DMS153 treated with DMSO at 0.1 percent for 48 hours (cell line): ENCODE measurements around the gene TPRG1L.

Experiments used
- DNase-seq: peaks from one replicate; lab custom pipeline; 2025; ENCODE audit not compliant: unreplicated experiment; lab: John Stamatoyannopoulos, UW

TPRG1L gene

DNA sequence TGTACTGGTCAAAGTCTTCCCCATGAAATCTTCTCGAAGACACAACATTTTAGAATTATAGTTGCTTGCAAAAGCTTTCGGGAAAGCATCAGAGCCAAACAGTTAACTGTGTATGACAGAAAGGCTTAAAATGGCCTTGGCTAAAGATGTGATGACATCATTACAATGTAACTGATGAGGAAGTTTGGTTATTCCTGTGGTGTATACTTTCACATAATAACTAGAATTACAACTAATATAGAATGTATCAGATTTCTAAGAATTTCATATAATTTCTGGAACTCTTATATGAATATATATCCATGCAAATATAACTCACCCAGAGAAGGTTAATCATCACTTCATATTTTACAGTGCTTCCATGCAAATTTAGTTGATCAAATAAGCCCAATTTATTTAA lies 35.9 kb downstream of the TPRG1L start:
- DNase-seq, result no peak

DNA sequence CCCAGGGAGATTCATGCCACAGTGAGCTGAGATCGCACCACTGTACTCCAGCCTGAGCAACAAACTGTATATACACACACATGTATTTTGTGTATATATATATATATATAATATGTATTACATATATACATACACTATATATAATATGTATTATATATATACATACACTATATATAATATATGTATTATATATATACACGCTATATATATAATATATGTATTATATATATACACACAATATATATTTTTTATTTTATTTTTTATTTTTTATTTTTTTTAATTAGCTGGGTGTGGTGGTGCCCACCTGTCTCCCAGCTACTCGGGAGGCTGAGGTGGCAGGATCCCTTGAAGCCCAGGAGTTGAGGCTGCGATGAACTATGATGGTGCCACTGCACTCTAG lies 36.8 kb downstream of the TPRG1L start:
- DNase-seq, result no peak

DNA sequence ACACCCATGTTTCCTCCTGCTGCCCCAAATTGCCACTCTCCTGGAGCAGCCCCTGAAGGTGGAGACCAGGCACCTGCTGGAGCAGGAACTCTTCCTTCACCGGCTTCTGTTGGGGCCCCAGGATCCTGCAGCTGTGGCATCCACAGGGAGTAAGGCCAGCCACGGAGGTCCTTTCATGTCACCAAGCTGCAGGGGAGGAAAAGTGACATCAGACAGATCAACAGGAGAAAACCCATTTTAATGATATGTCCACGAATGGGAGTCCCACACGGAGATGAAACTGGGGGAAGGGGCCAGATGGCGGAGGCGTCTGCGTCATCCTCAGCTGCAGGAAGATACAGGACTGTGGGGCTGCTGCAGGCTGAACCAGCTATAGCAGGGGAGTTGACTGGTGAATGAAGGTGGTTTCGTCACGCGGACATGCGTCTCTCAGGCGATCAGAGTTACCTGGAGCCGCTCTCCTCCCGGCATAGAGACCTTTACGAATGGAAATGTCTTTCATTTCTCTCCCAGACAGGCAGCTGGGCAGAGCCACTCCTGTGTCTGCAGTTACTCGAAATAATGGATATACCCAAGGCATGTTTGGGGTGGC lies 37.4 kb downstream of the TPRG1L start:
- no peak for DNase-seq

DNA sequence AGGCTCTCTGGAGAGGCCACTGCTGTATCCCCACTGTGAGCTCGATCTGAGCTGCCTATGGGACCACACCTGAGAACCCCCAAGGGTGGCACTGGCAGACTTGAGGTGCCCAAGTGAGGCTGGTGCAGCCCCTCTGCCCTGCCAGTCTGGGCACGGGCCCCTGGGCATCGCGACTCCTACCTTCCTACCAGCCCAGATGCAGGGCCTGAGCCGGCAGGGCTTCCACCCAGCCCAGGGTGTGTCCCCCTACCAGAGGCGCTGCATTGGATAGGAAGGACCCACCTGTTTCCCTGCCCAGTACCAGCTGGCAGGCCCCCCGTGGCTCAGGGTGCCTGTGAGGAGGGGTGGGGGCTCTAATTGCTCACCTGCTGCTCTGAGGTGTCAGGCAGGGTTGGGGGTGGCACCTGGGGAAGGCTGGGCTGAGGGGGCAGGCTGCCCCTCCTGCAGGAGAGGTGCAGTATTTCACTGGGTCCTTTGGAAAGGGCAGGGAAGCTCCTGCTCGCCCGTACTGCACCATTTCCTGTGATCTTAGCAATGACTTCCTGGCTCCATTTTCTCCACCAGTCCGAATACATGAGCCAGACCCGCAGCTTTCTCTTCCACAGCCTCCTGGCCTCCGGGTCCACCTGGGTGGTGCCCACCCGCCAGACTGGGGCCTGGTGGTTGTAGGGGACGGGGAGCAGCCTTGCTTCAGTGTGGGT lies 39.3 kb downstream of the TPRG1L start:
- no peak for DNase-seq

DNA sequence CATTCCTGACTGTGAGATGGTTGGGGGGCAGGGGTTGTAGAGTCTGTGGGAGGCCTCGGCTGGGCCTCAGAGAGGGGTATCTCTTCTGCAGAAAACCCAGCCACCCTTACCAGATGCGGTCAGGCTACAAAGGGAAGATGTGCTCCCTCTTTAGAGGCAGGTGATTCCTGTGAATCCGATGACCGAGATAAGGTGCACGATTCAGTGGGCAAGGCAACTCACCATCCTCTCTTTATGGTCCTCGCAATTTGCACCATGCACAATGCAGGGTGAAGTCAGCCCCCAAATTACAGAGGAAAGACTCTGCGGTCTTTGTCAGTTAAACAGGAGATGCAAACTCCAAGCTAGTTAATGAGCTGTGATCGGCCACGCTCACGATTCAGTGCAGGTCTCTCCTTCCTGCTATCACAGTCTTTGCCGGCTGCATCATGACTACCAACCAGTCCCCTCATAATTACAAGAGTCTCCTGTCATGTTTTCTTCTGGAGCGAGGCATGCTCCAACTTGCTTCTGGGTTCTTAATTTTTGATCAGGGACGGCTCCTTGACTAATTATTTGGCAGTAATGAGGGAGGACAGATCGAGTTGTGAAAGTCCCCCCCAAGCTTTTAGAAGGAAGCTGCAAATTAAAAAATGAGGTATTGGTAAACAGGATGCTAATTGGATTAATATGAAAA lies 40.0 kb downstream of the TPRG1L start:
- DNase-seq, result no peak

DNA sequence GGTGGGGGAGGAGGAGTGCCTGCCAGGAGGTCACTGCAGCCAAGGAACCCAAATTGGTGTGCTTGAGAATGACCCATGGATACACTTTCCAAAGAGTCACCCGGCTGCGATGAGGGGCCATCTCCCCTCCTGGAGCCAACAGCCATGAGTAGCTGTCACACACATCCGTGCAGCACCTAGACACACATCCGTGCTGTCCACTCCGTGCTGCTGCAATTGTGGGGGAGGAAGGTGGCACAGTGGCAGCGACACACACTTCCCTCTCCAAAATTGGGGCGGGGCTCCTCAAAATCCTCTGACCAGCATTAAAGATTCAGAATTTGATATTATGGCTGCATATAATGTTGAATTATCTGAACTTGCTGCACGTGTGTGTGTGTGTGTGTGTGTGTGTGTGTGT lies 43.3 kb downstream of the TPRG1L start:
- no peak for DNase-seq

DNA sequence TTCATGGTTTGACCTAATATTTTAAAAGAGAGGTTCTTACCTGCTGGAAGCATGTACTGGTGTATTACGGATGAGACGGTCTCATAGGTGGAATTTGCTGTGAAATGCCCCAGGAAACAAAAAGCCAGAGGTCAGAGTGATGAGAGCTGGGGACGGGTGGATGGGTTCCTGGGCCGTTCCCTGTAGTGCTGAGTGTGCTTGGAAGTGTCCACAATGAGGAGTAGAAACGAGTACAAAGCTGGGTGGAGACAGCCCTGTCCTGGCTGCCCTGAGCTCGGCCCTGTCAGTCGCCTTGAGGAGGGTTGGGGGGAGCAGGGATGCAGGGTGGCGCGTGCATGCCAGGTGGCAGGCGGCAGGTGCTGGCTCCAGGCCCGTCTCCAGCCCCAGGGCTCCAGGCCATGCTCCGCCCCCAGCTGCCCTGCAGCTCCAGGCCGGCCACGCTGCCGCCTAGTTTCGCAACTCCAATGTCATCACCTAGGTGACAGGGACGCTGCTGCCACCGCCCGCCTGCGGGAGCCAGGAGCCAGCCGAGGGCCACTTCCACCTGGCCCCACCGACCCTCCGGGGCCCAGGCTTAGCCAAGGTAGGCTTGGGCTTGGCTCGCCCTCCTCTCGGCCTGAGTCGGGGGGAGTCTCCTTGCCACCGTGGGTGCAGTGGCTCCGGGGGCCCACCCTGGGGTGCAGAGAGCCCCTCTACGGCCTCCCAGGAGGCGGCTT lies 43.9 kb downstream of the TPRG1L start:
- peak; percentile 93 for DNase-seq

DNA sequence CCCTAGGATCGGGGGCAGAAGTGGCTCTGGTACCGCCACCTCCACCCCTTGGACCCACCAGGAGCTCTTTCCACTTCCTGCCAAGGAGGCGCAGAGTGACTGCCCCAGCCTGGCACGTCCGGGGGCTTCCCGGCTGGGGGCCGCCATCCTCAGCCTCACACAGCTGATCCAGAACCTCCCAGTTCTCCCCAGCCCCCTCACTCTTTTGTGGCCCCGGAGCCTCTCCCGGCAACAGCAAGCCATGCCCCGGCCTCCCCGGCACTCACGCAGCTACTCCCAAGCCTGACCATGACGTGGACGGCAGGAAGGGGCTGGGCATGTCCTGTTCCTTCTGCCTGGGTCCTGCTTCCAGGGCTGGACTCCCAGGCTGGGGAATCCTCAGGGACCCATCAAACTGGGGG lies 44.6 kb downstream of the TPRG1L start:
- no peak for DNase-seq

DNA sequence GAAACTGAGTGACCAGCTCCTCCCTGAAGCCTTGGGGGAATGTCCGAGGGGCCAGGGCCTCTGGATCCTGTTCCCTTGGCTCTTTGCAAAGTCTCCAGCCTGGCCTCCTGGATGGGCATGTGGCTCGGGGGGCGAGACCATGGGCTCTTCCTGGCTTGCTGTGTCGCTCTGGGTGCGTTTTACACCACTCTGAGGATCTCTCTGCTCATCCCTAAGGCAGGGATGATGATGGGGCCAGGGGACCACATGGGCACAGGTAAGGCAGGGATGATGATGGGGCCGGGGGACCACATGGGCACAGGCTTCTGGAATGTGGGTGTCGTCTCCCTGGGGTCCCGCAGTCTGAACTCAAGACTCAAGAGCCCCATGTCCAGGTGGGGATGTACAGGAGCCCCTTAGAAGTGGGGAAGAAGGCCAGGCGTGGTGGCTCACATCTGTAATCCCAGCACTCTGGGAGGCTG lies 45.2 kb downstream of the TPRG1L start:
- no peak for DNase-seq

DNA sequence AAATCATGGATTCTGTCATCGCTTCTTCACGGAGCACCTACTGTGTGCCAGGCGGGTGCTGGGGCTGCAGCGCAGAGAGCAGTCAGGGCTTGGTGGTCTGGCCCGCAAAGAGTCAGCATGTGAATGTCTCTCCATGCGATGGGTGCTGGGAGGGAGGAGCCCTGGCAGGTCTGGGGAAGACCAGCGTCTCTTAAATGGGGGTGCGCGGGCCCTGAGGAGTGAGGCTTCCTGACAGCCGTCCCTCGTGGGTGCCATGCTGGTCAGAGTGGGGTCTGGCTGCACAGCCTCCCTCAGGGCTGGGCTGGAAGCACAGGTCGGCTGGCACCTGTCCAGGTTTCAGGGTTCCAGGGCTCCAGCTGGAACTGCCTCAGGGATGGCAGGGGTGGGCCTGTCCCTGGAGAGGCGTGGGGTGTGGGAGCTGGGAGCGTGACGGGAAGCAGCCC lies 46.0 kb downstream of the TPRG1L start:
- no peak for DNase-seq

DNA sequence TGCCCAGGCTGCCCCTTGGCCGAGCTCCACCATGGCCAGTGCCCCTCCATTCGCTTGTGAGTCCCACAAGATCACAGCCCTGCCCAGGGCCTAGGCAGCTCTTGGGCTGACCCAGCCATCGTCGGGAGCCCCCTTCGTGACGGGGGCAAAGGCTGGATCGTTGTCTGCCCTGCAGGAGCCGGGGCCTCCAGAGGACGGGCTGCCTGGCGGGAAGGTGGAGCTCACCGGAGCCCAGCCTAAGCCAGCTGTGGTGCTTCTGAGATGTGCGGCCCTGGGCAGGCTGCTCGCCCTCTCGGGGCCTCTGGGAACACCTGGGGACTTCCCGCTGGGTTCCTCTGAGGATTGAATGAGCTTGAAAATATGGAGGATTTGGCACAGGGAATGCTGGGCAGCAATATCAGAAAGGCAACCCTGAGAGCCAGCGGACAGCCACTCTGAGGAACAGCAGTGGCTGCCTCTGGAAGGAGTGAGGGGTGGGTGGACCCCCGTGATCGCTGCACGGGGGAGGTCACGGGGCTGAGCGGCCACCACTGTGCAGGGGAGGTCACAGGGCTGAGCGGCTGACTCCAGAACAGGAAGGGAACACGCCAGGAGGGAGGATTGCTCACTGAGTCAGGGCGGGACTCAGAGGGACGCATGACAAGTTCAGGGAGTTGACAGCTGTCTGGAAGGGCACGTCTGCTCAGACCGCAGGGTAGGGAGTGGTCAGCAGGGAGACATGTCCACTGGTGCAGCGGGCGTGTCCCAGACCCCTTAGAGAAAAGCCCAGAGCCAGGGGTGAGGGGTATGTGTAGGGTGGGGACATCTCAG lies 46.8 kb downstream of the TPRG1L start:
- no peak for DNase-seq

DNA sequence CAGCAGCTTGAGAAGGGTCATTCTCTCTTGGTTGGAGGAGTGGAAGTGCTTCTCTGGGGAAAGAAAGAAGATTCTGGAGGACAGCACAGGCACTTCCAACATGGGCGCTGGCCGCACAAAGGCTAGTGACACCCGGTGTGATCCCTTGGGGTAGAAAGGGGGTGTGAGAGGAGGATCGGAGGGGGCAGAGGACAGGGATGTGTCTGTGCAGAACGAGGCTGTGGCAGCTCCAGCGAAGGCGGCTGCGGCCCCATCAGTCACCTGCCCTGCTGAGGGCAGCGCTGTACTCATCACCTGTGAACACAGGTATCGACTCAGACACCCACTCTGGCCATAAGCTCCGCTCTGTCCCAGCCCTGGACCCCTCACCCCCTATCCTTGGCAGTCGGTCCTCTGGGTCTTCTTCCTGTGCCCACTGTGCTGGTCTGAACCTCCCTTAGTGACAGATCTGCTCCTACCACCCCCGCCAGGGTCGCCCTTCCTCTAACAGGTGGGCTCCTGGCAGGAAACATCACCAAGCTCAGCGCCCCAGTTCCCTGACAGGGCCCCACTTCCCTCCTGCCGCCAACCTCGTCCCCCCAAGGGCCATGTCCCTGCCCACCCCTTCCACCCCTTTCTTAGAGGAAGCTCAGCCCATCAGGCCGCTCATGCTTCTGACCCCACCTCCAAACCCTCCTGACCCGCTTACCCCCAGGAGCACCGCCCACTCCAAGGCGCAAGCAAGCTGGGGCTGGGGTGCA lies 47.6 kb downstream of the TPRG1L start:
- DNase-seq, result no peak

DNA sequence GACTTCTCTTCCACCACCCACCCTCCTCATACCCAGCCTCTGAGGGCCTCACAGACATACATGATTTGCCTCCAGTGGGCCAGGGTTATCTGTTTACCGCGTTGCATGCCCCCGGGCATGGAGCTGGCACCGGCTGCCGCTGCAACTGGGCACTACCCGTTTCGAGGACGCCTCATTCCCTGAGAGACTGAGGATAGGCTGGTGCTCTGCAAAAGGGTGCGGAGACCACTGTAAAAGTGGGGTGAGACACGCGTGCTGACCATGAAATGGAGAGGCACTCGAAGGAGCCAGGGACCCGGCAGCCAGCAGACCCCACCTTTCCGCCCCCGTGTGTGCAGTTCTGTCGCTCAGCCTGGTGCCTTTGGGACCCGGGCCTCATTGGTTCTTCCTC lies 48.2 kb downstream of the TPRG1L start:
- DNase-seq, result no peak

DNA sequence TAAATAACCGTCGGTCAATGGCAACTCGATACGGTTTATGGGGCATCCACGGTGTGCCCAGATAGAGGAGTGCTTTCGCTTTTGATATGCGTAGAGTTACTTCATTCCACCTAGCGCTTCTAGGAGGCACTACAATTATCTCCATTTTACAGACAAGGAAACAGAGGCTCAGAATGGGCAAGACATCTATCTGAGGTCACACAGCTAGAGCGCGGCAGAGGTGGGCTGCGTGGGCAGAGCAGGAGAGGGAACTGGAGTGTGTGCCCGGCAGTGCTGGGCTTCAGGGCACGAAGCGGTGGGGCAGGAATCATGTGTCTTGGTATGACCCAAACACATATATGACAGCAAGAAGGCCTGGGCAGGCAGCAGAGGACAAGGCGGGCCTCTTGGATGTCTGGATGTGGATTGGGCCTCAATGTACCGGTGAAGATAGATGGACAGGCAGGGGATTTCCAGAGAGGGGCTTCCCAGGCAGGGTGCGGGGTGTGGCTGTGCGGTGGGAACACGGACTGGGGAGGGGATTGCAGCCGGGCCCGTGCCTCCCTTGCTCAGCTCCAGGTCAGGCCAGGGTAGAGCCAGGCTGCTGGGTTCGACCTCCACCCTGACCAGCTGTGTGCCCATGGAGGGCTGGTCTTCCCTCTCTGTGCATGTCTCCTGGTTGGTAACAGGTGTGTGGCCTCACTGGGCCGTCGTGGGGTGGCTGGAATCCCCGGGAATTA lies 48.7 kb downstream of the TPRG1L start:
- DNase-seq, result no peak

DNA sequence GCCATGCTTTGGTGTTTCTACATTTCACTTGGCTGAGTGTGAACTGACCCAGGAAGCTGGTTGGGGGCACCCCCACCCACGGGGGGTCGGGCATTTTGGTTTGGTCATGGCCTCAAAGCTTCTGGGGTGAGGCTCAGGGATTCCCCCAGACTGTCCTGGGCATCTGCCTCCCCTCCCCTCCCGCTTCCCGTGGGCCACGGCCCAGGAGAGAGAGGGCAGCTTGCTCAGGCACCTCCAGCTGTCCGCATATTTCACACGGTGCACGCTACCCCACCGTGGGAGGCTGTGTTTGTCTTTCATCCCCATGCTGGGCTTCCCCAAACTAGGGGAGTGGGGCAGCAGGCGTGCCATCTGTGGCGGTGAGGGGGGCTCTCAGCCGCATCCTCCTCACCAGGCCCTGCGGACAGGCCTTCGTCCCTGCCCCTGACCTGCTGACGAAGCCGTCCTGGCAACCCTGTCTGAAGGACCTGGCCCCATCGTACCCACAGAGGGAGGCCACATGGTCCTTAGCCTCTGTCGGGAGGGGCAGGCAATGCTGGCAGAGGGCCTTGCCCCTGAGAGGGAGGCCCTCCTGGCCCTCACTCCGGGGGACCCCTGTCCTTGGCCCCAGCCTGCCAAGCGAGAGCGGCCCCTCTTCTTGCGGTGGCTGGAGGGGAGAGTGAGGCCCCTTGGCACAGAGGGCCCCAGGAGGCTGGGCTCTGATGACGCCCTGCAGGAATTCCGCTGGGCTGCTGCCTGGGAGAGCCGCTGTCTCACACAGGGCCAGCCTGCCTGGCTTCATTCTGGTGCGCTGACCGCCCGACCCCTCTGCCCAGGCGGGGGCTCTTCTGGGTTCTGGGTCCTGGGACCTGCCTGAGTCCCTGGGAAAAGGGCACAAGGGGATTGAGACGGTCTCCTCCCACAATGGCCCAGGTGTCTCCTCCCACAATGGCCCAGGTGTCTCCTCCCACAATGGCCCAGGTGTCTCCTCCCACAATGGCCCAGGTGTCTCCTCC lies 49.6 kb downstream of the TPRG1L start:
- DNase-seq, result no peak

DNA sequence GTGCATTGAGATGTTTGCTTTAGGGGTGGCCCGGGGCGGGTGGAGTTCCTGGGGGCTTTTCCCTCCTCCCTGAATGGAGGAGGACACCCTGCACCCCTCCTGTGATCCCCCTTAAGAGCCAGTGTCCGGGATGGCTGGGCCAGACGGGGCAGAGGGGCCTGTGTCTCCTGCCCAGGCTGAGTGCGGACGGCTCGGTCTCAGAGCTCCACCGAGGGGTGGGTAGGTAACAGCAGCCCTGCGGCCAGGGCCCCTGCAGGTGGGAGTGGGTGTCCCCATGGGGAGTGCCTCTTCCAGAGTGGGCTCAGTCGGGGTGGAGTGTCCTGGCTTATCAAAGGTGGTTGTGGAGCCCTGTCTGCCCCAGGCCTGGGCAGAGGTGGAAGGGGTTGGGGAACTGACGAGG lies 50.6 kb downstream of the TPRG1L start:
- DNase-seq, result no peak

DNA sequence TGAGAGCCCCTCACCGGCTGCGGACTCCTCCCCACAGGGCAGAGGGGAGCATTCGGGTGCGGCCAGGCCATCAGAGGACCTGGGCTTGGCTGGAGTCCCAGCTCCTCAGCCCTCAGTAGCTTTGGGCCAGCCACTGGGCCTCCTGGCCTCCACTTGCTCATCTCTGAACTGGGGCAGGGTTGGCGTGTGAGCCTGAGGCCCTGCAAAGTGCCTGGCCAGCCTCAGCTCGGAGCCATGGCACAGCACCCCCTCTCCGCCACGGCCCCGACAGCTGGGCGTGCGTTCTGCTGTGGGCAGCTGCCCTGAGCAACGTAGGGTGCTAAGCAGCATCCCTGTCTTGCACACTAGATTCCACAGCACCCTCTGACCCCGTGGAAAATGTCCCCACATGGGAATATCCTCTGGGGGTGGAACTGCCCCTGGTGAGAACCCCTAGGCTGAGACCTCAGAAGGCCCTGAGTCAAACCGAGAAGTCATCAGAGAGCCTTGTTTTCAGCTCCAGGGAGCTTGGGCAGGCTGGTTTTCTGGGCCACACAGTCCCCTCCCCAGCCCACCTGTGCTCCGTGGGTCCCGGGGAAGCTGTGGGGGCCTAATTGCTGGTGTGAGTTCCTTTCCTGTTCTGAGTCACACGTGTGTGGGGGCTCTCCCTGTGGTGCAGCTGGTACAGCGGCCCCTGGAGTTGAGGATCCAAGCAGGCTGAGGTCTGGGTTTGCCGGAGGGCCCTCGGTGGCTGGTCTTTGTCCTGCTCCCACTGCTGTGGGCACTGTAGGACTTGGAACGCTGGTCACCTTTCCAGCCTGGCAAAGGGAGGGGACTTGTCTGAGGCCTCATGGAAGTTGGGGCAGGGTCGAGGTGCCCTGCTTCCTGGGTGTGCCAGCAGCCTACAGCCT lies 52.0 kb downstream of the TPRG1L start:
- DNase-seq, result no peak
